Amniotic epithelial cell (primary cell): ENCODE data around the gene ZP3.
A peak's percentile ranks its signal among the peaks of the same experiment; 100 is the strongest.
"Not testable (repeated sequence)": the region's sequence is repeated elsewhere in the genome, so short reads cannot be mapped to it uniquely, and the experiment has no call there.

Source experiments
- DNase-seq: peaks from one replicate; pipeline ENCODE4 v3.0.0-alpha.2; 2010; ENCODE audit warnings: low read depth

The ZP3 gene

GRCh38 chr7:76405738-76406137 is 19.0 kb upstream of the ZP3 start:
- DNase-seq = no peak

GRCh38 chr7:76407718-76408117 is 17.0 kb upstream of the ZP3 start:
- no peak for DNase-seq

GRCh38 chr7:76408121-76408560 is 16.6 kb upstream of the ZP3 start:
- no peak for DNase-seq

GRCh38 chr7:76409537-76409936 is 15.2 kb upstream of the ZP3 start, which contains the start of gene SSC4D:
SSC4D (minus strand) TSS chr7:76409697; CDS start chr7:76404439, 5,258 bp downstream.
- peak; percentile 21 for DNase-seq

- DNase-seq = no peak
Observed at GRCh38 chr7:76411626-76412025, 13.1 kb upstream of the ZP3 start.

GRCh38 chr7:76412249-76412648 is 12.5 kb upstream of the ZP3 start:
- DNase-seq = no peak

- DNase-seq = not testable (repeated sequence)
Observed at GRCh38 chr7:76417654-76418310, 7.0 kb upstream of the ZP3 start.

GRCh38 chr7:76421097-76421496 is 3.7 kb upstream of the ZP3 start:
- DNase-seq = peak; percentile 94

- peak; percentile 10 for DNase-seq
Observed at GRCh38 chr7:76423666-76424412, 911 bp upstream of the ZP3 start.

GRCh38 chr7:76425156-76425555 is 406 bp downstream of the ZP3 start:
- no peak for DNase-seq

- DNase-seq = not testable (repeated sequence)
Observed at GRCh38 chr7:76425558-76425957, 808 bp downstream of the ZP3 start.

- no peak for DNase-seq
Observed at GRCh38 chr7:76426246-76426645, 1.5 kb downstream of the ZP3 start.

- DNase-seq = no peak
Observed at GRCh38 chr7:76427635-76428034, 2.9 kb downstream of the ZP3 start.

- no peak for DNase-seq
Observed at GRCh38 chr7:76428149-76428823, 3.5 kb downstream of the ZP3 start.

GRCh38 chr7:76428868-76429805 is 4.4 kb downstream of the ZP3 start:
- peak; percentile 27 for DNase-seq

GRCh38 chr7:76430211-76430610 is 5.5 kb downstream of the ZP3 start:
- DNase-seq = no peak

- no peak for DNase-seq
Observed at GRCh38 chr7:76430836-76431235, 6.1 kb downstream of the ZP3 start.

GRCh38 chr7:76437873-76438272 is 13.1 kb downstream of the ZP3 start:
- peak; percentile 78 for DNase-seq

- DNase-seq = not testable (repeated sequence)
Observed at GRCh38 chr7:76439120-76439888, 14.6 kb downstream of the ZP3 start.

- not testable (repeated sequence) for DNase-seq
Observed at GRCh38 chr7:76440404-76440803, 15.7 kb downstream of the ZP3 start.

- not testable (repeated sequence) for DNase-seq
Observed at GRCh38 chr7:76441792-76442191, 17.0 kb downstream of the ZP3 start.
